ENCODE measurements around the gene MSX2.

The MSX2 gene

DNA sequence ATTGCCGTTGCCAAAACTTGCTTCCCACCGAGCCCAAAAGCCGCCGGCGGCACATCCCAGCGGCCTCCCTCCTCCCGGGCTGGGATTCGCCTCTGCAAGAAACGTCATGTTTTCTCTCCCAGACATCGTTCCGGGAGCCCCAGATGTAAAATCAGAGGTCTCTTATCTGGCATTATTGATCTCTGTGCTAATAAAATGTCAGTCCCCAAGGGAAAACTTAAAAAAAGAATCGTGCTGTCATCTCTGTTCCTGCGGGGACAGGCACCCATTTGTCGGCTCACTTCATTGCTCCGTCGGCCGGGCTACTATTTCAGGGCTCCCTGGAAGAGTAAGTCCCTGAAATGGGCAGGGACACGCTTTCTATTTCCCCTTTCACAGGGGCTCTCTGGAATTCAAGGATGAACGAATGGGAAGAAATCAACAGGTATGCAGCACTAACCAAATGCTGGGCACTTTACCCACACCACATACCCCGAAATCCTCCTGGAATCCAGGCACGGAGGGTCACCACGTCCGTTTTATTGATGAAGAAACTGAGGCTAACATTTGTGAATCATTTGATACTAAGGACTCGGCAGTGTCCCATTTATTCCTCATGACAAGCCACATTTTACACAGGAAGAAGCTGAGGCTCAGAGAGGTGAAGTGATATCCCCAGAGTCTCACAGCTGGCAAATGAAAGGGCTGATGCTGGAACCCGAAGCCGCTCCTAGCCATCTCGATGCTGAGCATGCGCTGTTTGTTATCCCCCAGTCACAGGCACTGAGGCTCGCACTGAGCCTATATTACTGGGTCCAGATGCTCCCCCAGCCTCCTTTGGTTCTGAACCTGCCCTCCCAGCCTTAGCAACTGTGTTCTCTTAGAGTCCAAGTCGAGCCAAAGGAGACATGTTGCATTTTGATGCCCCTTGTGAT, 35.7 kb upstream of the MSX2 start:
- no peak overlapping the region for H3K4me2 ChIP-seq (ENCODE audit: low read depth, low read length, poor library complexity, severe bottlenecking)
- H3K4me3 ChIP-seq (ENCODE audit: low read length, poor library complexity, severe bottlenecking), result no peak overlapping the region

DNA sequence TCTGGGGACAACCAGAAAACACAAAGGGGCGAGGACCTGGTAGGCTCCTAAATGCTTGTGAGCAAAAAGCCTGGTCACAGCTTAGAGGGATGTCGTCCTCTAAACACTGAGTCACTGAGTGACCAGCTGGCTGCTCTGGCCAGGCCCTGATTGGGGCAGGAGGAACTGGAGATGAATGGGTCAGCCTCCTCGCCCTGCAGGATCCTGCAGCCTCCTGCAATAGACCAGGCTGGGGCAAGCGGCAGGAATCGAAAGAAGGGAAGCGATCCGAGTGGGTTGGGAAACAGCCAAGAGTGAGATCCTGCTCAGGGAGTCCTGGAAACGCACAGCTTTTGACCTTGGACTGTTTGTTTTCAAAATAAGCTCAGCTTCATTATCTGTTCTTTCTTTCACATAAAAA, 34.1 kb upstream of the MSX2 start:
- Histone ChIP-seq H3K27me3 (ENCODE audit: insufficient read depth, low read length, poor library complexity, severe bottlenecking) (no peaks in the 10 kb centered on the region), H4K20me1 (ENCODE audit: insufficient read depth, low read length, poor library complexity, severe bottlenecking) (no peaks in the 10 kb centered on the region), H3K9me3 (ENCODE audit: insufficient read depth, low read depth, low read length) (no peaks in the 10 kb centered on the region), H3K4me1 (ENCODE audit: insufficient read depth, low read length, poor library complexity, severe bottlenecking) (no peaks in the 10 kb centered on the region), H3F3A (ENCODE audit: low read depth) (no peaks in the 10 kb centered on the region), H3K4me3 (ENCODE audit: low read length, poor library complexity, severe bottlenecking) (no peak overlapping the region), H3K36me3 (ENCODE audit: insufficient read depth, low read length) (no peaks in the 10 kb centered on the region), H3K4me2 (ENCODE audit: low read depth, low read length, poor library complexity, severe bottlenecking) (no peak overlapping the region), H2AFZ (ENCODE audit: low read length) (no peak overlapping the region), H3K79me2 (ENCODE audit: insufficient read depth, low read length) (no peaks in the 10 kb centered on the region), H3K9me2 (replicated peaks; ENCODE audit: low read depth, low read length) (no peaks in the 10 kb centered on the region), H3K9ac (ENCODE audit: low read depth, low read length, poor library complexity, severe bottlenecking) (no peak overlapping the region)
- TF ChIP-seq, protein P1, sequence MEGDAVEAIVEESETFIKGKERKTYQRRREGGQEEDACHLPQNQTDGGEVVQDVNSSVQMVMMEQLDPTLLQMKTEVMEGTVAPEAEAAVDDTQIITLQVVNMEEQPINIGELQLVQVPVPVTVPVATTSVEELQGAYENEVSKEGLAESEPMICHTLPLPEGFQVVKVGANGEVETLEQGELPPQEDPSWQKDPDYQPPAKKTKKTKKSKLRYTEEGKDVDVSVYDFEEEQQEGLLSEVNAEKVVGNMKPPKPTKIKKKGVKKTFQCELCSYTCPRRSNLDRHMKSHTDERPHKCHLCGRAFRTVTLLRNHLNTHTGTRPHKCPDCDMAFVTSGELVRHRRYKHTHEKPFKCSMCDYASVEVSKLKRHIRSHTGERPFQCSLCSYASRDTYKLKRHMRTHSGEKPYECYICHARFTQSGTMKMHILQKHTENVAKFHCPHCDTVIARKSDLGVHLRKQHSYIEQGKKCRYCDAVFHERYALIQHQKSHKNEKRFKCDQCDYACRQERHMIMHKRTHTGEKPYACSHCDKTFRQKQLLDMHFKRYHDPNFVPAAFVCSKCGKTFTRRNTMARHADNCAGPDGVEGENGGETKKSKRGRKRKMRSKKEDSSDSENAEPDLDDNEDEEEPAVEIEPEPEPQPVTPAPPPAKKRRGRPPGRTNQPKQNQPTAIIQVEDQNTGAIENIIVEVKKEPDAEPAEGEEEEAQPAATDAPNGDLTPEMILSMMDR (conservative IDR thresholded peaks at IDR 0.05; ENCODE audit: low read length), result no peak
- TF ChIP-seq EZH2phosphoT487 (IDR thresholded peaks at IDR 0.05; ENCODE audit: borderline replicate concordance), result no peak

More for the DNA sequence above, 35.7 kb upstream of the MSX2 start:
- H3K9me2 ChIP-seq (replicated peaks; ENCODE audit: low read depth, low read length), result no peaks in the 10 kb centered on the region
- no peak overlapping the region for H3K9ac ChIP-seq (ENCODE audit: low read depth, low read length, poor library complexity, severe bottlenecking)
- H3K9me3 ChIP-seq (ENCODE audit: insufficient read depth, low read depth, low read length), result no peaks in the 10 kb centered on the region
- no peaks in the 10 kb centered on the region for H3K79me2 ChIP-seq (ENCODE audit: insufficient read depth, low read length)
- H3K4me1 ChIP-seq (ENCODE audit: insufficient read depth, low read length, poor library complexity, severe bottlenecking), result no peaks in the 10 kb centered on the region
- no peak overlapping the region for H2AFZ ChIP-seq (ENCODE audit: low read length)
- no peaks in the 10 kb centered on the region for H3F3A ChIP-seq (ENCODE audit: low read depth)
- no peaks in the 10 kb centered on the region for H3K27me3 ChIP-seq (ENCODE audit: insufficient read depth, low read length, poor library complexity, severe bottlenecking)
- H3K36me3 ChIP-seq (ENCODE audit: insufficient read depth, low read length), result no peaks in the 10 kb centered on the region
- no peaks in the 10 kb centered on the region for H4K20me1 ChIP-seq (ENCODE audit: insufficient read depth, low read length, poor library complexity, severe bottlenecking)
- TF ChIP-seq, protein P1 (conservative IDR thresholded peaks at IDR 0.05; ENCODE audit: low read length), result no peak
- TF ChIP-seq EZH2phosphoT487 (IDR thresholded peaks at IDR 0.05; ENCODE audit: borderline replicate concordance), result no peak

DNA sequence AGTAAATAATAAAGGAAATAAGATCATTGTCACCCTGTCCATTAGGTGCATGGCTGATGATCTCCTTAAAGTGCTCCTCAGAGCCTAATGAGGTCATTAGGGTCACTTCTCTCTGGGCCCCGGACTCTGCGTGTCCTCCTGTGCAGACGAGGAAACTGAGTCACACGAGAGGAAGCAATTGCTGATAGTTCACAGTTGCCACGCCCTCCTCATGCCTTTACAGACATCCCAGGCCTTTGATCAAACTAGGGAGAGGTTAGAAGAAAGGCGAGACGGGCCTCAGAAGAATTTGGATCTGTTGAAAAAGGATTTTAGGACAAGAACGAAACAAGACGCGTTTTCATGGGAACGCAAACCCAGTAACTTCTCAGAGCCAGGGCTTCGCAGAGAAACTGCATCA, 32.0 kb upstream of the MSX2 start:
- Histone ChIP-seq H3K79me2 (ENCODE audit: insufficient read depth, low read length) (no peaks in the 10 kb centered on the region), H3F3A (ENCODE audit: low read depth) (no peaks in the 10 kb centered on the region), H3K9me3 (ENCODE audit: insufficient read depth, low read depth, low read length) (no peaks in the 10 kb centered on the region), H3K4me2 (ENCODE audit: low read depth, low read length, poor library complexity, severe bottlenecking) (no peak overlapping the region), H3K4me1 (ENCODE audit: insufficient read depth, low read length, poor library complexity, severe bottlenecking) (no peaks in the 10 kb centered on the region), H3K27me3 (ENCODE audit: insufficient read depth, low read length, poor library complexity, severe bottlenecking) (no peaks in the 10 kb centered on the region), H3K9ac (ENCODE audit: low read depth, low read length, poor library complexity, severe bottlenecking) (no peak overlapping the region), H2AFZ (ENCODE audit: low read length) (no peak overlapping the region), H3K4me3 (ENCODE audit: low read length, poor library complexity, severe bottlenecking) (no peak overlapping the region), H4K20me1 (ENCODE audit: insufficient read depth, low read length, poor library complexity, severe bottlenecking) (no peaks in the 10 kb centered on the region), H3K36me3 (ENCODE audit: insufficient read depth, low read length) (no peaks in the 10 kb centered on the region), H3K9me2 (replicated peaks; ENCODE audit: low read depth, low read length) (no peaks in the 10 kb centered on the region)
- TF ChIP-seq, protein P1 (conservative IDR thresholded peaks at IDR 0.05; ENCODE audit: low read length), result no peak
- TF ChIP-seq EZH2phosphoT487 (IDR thresholded peaks at IDR 0.05; ENCODE audit: borderline replicate concordance), result no peak
